T-helper 1 cell (primary cell): ENCODE measurements around the gene NFATC1.

Source experiments
- DNase-seq, 5 donors: peaks; one replicate each; pipeline ENCODE4 v3.0.0-alpha.2; 2012 to 2020

Gene NFATC1

GRCh38 chr18:79477711-79478483 lies 82.2 kb downstream of the NFATC1 start:
- peak in 1 of 5 donors; percentile 5 for DNase-seq

GRCh38 chr18:79478484-79479115 lies 82.9 kb downstream of the NFATC1 start:
- peak in 1 of 5 donors; percentile 10 for DNase-seq

GRCh38 chr18:79479116-79479760 lies 83.5 kb downstream of the NFATC1 start:
- DNase-seq: peak in 1 of 5 donors; percentile 2

GRCh38 chr18:79479761-79480161 lies 84.0 kb downstream of the NFATC1 start:
- DNase-seq: peak in 1 of 5 donors; percentile 10

GRCh38 chr18:79480171-79481045 lies 84.7 kb downstream of the NFATC1 start:
- peak in 1 of 5 donors; percentile 9 for DNase-seq

GRCh38 chr18:79481046-79481790 lies 85.5 kb downstream of the NFATC1 start:
- DNase-seq: peak in 1 of 5 donors; percentile 9

- DNase-seq: peak in 1 of 5 donors; percentile 0
Measured at GRCh38 chr18:79483393-79483792, 87.7 kb downstream of the NFATC1 start.

GRCh38 chr18:79483971-79484491 lies 88.3 kb downstream of the NFATC1 start:
- DNase-seq: peak in 1 of 5 donors; percentile 10

GRCh38 chr18:79484661-79485621 lies 89.2 kb downstream of the NFATC1 start:
- peak in 1 of 5 donors; percentile 8 for DNase-seq

- no peak for DNase-seq
Measured at GRCh38 chr18:79485788-79486355, 90.1 kb downstream of the NFATC1 start.

GRCh38 chr18:79486356-79487182 lies 90.8 kb downstream of the NFATC1 start:
- peak in 1 of 5 donors; percentile 9 for DNase-seq

GRCh38 chr18:79487183-79487800 lies 91.6 kb downstream of the NFATC1 start:
- DNase-seq: peak in 1 of 5 donors; percentile 9

GRCh38 chr18:79487801-79488201 lies 92.1 kb downstream of the NFATC1 start:
- DNase-seq: peak in 1 of 5 donors; percentile 8

GRCh38 chr18:79488311-79489050 lies 92.8 kb downstream of the NFATC1 start:
- peak in 1 of 5 donors; percentile 9 for DNase-seq

GRCh38 chr18:79489051-79489898 lies 93.5 kb downstream of the NFATC1 start:
- peak in 1 of 5 donors; percentile 9 for DNase-seq

- no peak for DNase-seq
Measured at GRCh38 chr18:79489899-79490625, 94.3 kb downstream of the NFATC1 start.
